NCI-H1092 treated with DMSO at 0.1 percent for 48 hours (cell line): ENCODE data around the gene HNF1B.
"Not testable (repeated sequence)": the region's sequence is repeated elsewhere in the genome, so short reads cannot be mapped to it uniquely, and the experiment has no call there.

Source experiments
- DNase-seq: peaks from one replicate; lab custom pipeline; 2025; lab: John Stamatoyannopoulos, UW

The HNF1B gene

GRCh38 chr17:37701496-37701898, 43.4 kb downstream of the HNF1B start:
- no peak for DNase-seq

GRCh38 chr17:37700881-37701280, 44.0 kb downstream of the HNF1B start:
- DNase-seq: no peak

GRCh38 chr17:37699285-37699973, 45.4 kb downstream of the HNF1B start:
- no peak for DNase-seq

GRCh38 chr17:37698911-37699255, 46.0 kb downstream of the HNF1B start:
- no peak for DNase-seq

- no peak for DNase-seq
Measured at GRCh38 chr17:37698132-37698910, 46.5 kb downstream of the HNF1B start.

- no peak for DNase-seq
Measured at GRCh38 chr17:37697381-37697780, 47.5 kb downstream of the HNF1B start.

GRCh38 chr17:37696366-37696765, 48.5 kb downstream of the HNF1B start:
- no peak for DNase-seq

- no peak for DNase-seq
Measured at GRCh38 chr17:37695726-37696125, 49.1 kb downstream of the HNF1B start.

GRCh38 chr17:37694734-37695133, 50.1 kb downstream of the HNF1B start:
- no peak for DNase-seq

- no peak for DNase-seq
Measured at GRCh38 chr17:37693328-37693727, 51.5 kb downstream of the HNF1B start.

- DNase-seq: no peak
Measured at GRCh38 chr17:37691807-37692206, 53.1 kb downstream of the HNF1B start.

GRCh38 chr17:37689317-37689716, 55.5 kb downstream of the HNF1B start:
- DNase-seq: no peak

GRCh38 chr17:37683454-37683984, 61.3 kb downstream of the HNF1B start:
- DNase-seq: no peak

GRCh38 chr17:37682007-37682406, 62.9 kb downstream of the HNF1B start:
- no peak for DNase-seq

- DNase-seq: not testable (repeated sequence)
Measured at GRCh38 chr17:37679995-37680394, 64.9 kb downstream of the HNF1B start.

GRCh38 chr17:37678036-37678435, 66.8 kb downstream of the HNF1B start:
- no peak for DNase-seq

GRCh38 chr17:37677021-37677420, 67.8 kb downstream of the HNF1B start:
- no peak for DNase-seq

GRCh38 chr17:37676115-37676925, 68.5 kb downstream of the HNF1B start:
- no peak for DNase-seq

GRCh38 chr17:37674511-37674910, 70.3 kb downstream of the HNF1B start:
- DNase-seq: no peak

GRCh38 chr17:37673386-37673785, 71.5 kb downstream of the HNF1B start:
- no peak for DNase-seq

GRCh38 chr17:37672548-37673078, 72.2 kb downstream of the HNF1B start:
- DNase-seq: no peak

GRCh38 chr17:37671824-37672547, 72.9 kb downstream of the HNF1B start:
- DNase-seq: peak; percentile 22
